H9 (cell line): ENCODE data around the gene KLK13. TPM values are rescaled to one million over a fixed set of nuclear protein-coding genes. Genes with fewer than 3 reads are reported as not detected.

Source experiments
- DNase-seq: peaks from one replicate; pipeline ENCODE4 v3.0.0-alpha.2; 2017
- H2AFZ ChIP-seq: one replicate; pipeline ENCODE4 v1.6.1; 2013; ENCODE audit warnings: mild to moderate bottlenecking, low read length, control low read depth, moderate library complexity
- H2AK5ac ChIP-seq: 2 replicates; pipeline ENCODE4 v1.6.1; 2013; ENCODE audit warnings: low read length, control low read depth, mixed read lengths; ENCODE audit not compliant: insufficient read length
- H2BK120ac ChIP-seq: one replicate; pipeline ENCODE4 v1.6.1; 2013; ENCODE audit warnings: low read depth, mild to moderate bottlenecking, low read length, control low read depth, inconsistent platforms; ENCODE audit not compliant: poor library complexity, severe bottlenecking
- H2BK12ac ChIP-seq: 2 replicates; pipeline ENCODE4 v1.6.1; 2013; ENCODE audit warnings: low read length, control low read depth, mixed read lengths, low read depth; ENCODE audit not compliant: insufficient read length
- H2BK15ac ChIP-seq: 2 replicates; pipeline ENCODE4 v1.6.1; 2013; ENCODE audit warnings: low read depth, low read length, control low read depth
- H2BK20ac ChIP-seq: one replicate; pipeline ENCODE4 v1.6.1; 2013; ENCODE audit warnings: low read depth, mild to moderate bottlenecking, low read length, control low read depth, inconsistent platforms; ENCODE audit not compliant: poor library complexity, severe bottlenecking
- H2BK5ac ChIP-seq: 2 replicates; pipeline ENCODE4 v1.6.1; 2013; ENCODE audit warnings: low read length, control low read depth, mixed read lengths; ENCODE audit not compliant: insufficient read length
- H3K14ac ChIP-seq: 2 replicates; pipeline ENCODE4 v1.6.1; 2013; ENCODE audit warnings: low read length, control low read depth; ENCODE audit not compliant: insufficient read depth
- H3K18ac ChIP-seq: 2 replicates; pipeline ENCODE4 v1.6.1; 2013; ENCODE audit warnings: low read depth, mild to moderate bottlenecking, mixed read lengths, low read length, control low read depth; ENCODE audit not compliant: insufficient read length
- H3K23ac ChIP-seq: 2 replicates; pipeline ENCODE4 v1.6.1; 2013; ENCODE audit warnings: low read length, control low read depth, mixed read lengths, low read depth; ENCODE audit not compliant: insufficient read length
- H3K23me2 ChIP-seq: 2 replicates; pipeline ENCODE4 v1.6.1; 2013; ENCODE audit warnings: low read depth, mild to moderate bottlenecking, mixed read lengths, low read length, control low read depth; ENCODE audit not compliant: insufficient read length, poor library complexity, severe bottlenecking
- H3K27ac ChIP-seq: 2 replicates; pipeline ENCODE4 v1.5.1; 2013; ENCODE audit warnings: low read length, control low read depth, mixed read lengths, low read depth; ENCODE audit not compliant: insufficient read length
- H3K27me3 ChIP-seq: 2 replicates; pipeline ENCODE4 v1.6.1; 2013; ENCODE audit warnings: low read length, control low read depth, inconsistent platforms; ENCODE audit not compliant: insufficient read depth
- H3K4ac ChIP-seq: 2 replicates; pipeline ENCODE4 v1.6.1; 2013; ENCODE audit warnings: low read depth, mild to moderate bottlenecking, control low read depth, inconsistent platforms, low read length, moderate library complexity
- H3K4me1 ChIP-seq: 2 replicates; pipeline ENCODE4 v1.6.1; 2013; ENCODE audit warnings: low read length, control low read depth, inconsistent platforms; ENCODE audit not compliant: insufficient read depth
- H3K4me2 ChIP-seq: 2 replicates; pipeline ENCODE4 v1.6.1; 2013; ENCODE audit warnings: low read length, control low read depth, mixed read lengths; ENCODE audit not compliant: insufficient read length, insufficient read depth
- H3K56ac ChIP-seq: 2 replicates; pipeline ENCODE4 v1.6.1; 2013; ENCODE audit warnings: low read depth, mild to moderate bottlenecking, mixed read lengths, low read length, control low read depth; ENCODE audit not compliant: insufficient read length
- H3K79me1 ChIP-seq: 2 replicates; pipeline ENCODE4 v1.6.1; 2013; ENCODE audit warnings: low read depth, mild to moderate bottlenecking, moderate library complexity, low read length, control low read depth, inconsistent platforms; ENCODE audit not compliant: insufficient read depth, poor library complexity, severe bottlenecking
- H3K79me2 ChIP-seq: 2 replicates; pipeline ENCODE4 v1.6.1; 2013; ENCODE audit warnings: low read length, control low read depth, inconsistent platforms; ENCODE audit not compliant: insufficient read depth
- H3K9ac ChIP-seq: 2 replicates; pipeline ENCODE4 v1.6.1; 2013; ENCODE audit warnings: low read length, control low read depth, mixed read lengths; ENCODE audit not compliant: insufficient read length; ENCODE audit errors: extremely low read depth
- H3K9me3 ChIP-seq: one replicate; pipeline ENCODE4 v1.6.1; 2013; ENCODE audit warnings: low read depth, low read length, inconsistent platforms; ENCODE audit not compliant: control insufficient read depth
- H3T11ph ChIP-seq: one replicate; pipeline ENCODE4 v1.6.1; 2013; ENCODE audit warnings: mild to moderate bottlenecking, low read length, control low read depth, inconsistent platforms
- H4K20me1 ChIP-seq: one replicate; pipeline ENCODE4 v1.6.1; 2013; ENCODE audit not compliant: control insufficient read depth, insufficient read length, insufficient read depth
- H4K5ac ChIP-seq: 2 replicates; pipeline ENCODE4 v1.6.1; 2013; ENCODE audit warnings: low read depth, mild to moderate bottlenecking, mixed read lengths, low read length, control low read depth; ENCODE audit not compliant: insufficient read length
- H4K8ac ChIP-seq: replicated peaks from 2 replicates; pipeline ENCODE4 v1.6.1; 2013; ENCODE audit warnings: low read length, control low read depth, mixed read lengths, low read depth; ENCODE audit not compliant: insufficient read length
- H4K91ac ChIP-seq: 2 replicates; pipeline ENCODE4 v1.6.1; 2013; ENCODE audit warnings: low read depth, mild to moderate bottlenecking, moderate library complexity, mixed read lengths, low read length, control low read depth; ENCODE audit not compliant: insufficient read length
- H3K27ac Mint-ChIP-seq, 3 experiments: 2 replicates in 2 of 3; 3 replicates in 1 of 3; pipeline ENCODE4 v1.8.0; 2020 to 2021; ENCODE audit warnings: mixed read lengths in 3 of 3, mild to moderate bottlenecking in 1 of 3, moderate library complexity in 1 of 3
- H3K27me3 Mint-ChIP-seq: 2 replicates; pipeline ENCODE4 v1.8.0; 2021; ENCODE audit warnings: low read depth, mild to moderate bottlenecking, moderate library complexity, mixed read lengths
- H3K36me3 Mint-ChIP-seq, 3 experiments: 2 replicates in 2 of 3; 3 replicates in 1 of 3; pipeline ENCODE4 v1.8.0; 2020 to 2021; ENCODE audit warnings: low read depth in 3 of 3, mixed read lengths in 3 of 3; ENCODE audit not compliant: insufficient read depth in 1 of 3
- H3K4me1 Mint-ChIP-seq, 2 experiments: 2 replicates each; pipeline ENCODE4 v1.8.0; 2020; ENCODE audit warnings: mixed read lengths in 2 of 2
- H3K4me3 Mint-ChIP-seq, 2 experiments: 2 replicates in 1 of 2; 3 replicates in 1 of 2; pipeline ENCODE4 v1.8.0; 2020 to 2021; ENCODE audit warnings: mild to moderate bottlenecking in 2 of 2, mixed read lengths in 2 of 2, moderate library complexity in 1 of 2
- H3K9me3 Mint-ChIP-seq, 2 experiments: 2 replicates in 1 of 2; 3 replicates in 1 of 2; pipeline ENCODE4 v1.8.0; 2020; ENCODE audit warnings: mild to moderate bottlenecking in 2 of 2, mixed read lengths in 2 of 2, moderate library complexity in 1 of 2
- CTCF ChIP-seq: fragments of 200-600 bp; sonication (generic); conservative IDR thresholded peaks from 3 replicates; pipeline ENCODE4 v1.8.0; 2021; ENCODE audit warnings: antibody characterized with exemption, mild to moderate bottlenecking
- WGBS: extraction: QIAGEN DNeasy Blood & Tissue Kit; methylation state at CpG from one replicate; pipeline ENCODE4 v1.1.7; 2013; ENCODE audit warnings: missing lambda C conversion rate, low lambda C conversion rate, mixed read lengths; ENCODE audit not compliant: insufficient read length; ENCODE audit errors: extremely low coverage; 5-methylcytosine and 5-hydroxymethylcytosine counted together
- total RNA-seq: library from RNA; stranded (reverse); gene quantifications from 2 replicates; pipeline ENCODE4 v1.2.1, GENCODE V29; 2021

KLK13 gene
- total RNA-seq, 1 experiment from 2014 or later = 4.2 TPM

GRCh38 chr19:51059715-51060114, 5.2 kb downstream of the KLK13 start:
- no peak overlapping the region for H4K8ac ChIP-seq
- peak; percentile 11 for DNase-seq
- no peak overlapping the region for H4K91ac ChIP-seq
- no peak for TF ChIP-seq CTCF
- H3T11ph ChIP-seq = no peak overlapping the region
- peaks cover 2% of the 10 kb centered on the region in 2 experiments; a peak in 1 of 4 replicates for H3K4me1 Mint-ChIP-seq
- no peak overlapping the region for H3K14ac ChIP-seq
- H4K20me1 ChIP-seq = no peaks in the 10 kb centered on the region
- H3K79me1 ChIP-seq = no peaks in the 10 kb centered on the region
- no peak overlapping the region for H4K5ac ChIP-seq
- no peak overlapping the region for H2BK5ac ChIP-seq
- no peak overlapping the region for H3K23ac ChIP-seq
- no peaks in the 10 kb centered on the region for H3K79me2 ChIP-seq
- WGBS = no CpG with 5 or more reads among the region's 7 CpGs
- no peak overlapping the region for H2BK12ac ChIP-seq
- H3K4me3 Mint-ChIP-seq = no peak overlapping the region
- no peak overlapping the region for H2BK15ac ChIP-seq
- H3K23me2 ChIP-seq = no peaks in the 10 kb centered on the region
- no peak overlapping the region for H2BK20ac ChIP-seq
- no peak overlapping the region for H3K27ac Mint-ChIP-seq
- H3K9me3 Mint-ChIP-seq = no peaks in the 10 kb centered on the region; a peak in 2 of 5 replicates
- no peak overlapping the region for H2AK5ac ChIP-seq
- no peak overlapping the region for H2AFZ ChIP-seq
- no peak overlapping the region for H3K18ac ChIP-seq
- H3K27ac ChIP-seq = no peak overlapping the region
- H3K9ac ChIP-seq = no peak overlapping the region
- H3K4me1 ChIP-seq = no peaks in the 10 kb centered on the region
- H3K56ac ChIP-seq = no peak overlapping the region
- no peaks in the 10 kb centered on the region for H3K9me3 ChIP-seq
- no peaks in the 10 kb centered on the region for H3K27me3 ChIP-seq
- no peak overlapping the region for H3K4me2 ChIP-seq
- no peak overlapping the region for H3K4ac ChIP-seq
- no peaks in the 10 kb centered on the region; the same call in none of the 2 replicates for H3K27me3 Mint-ChIP-seq
- H3K36me3 Mint-ChIP-seq = no peaks in the 10 kb centered on the region
- H2BK120ac ChIP-seq = no peak overlapping the region
